HepG2 (cell line): ENCODE results near the gene IQCE. TPM values are rescaled to one million over a fixed set of nuclear protein-coding genes. Genes with fewer than 3 reads are reported as not detected.

Experiments
- ATF7 ChIP-seq, 2 experiments: fragments of 450-650 bp in 1 of 2; sonication (generic) in 1 of 2; formaldehyde crosslinking in 1 of 2; IDR thresholded peaks; 2 replicates each; pipeline versions ENCODE4 v1.4.0 to v1.6.1; 2016 to 2020; ENCODE audit warnings: antibody characterized with exemption in 1 of 2, mild to moderate bottlenecking in 1 of 2, missing genetic modification reagents in 1 of 2
- DR1 ChIP-seq: sonication (generic); formaldehyde crosslinking; IDR thresholded peaks from 2 replicates; pipeline ENCODE4 v1.8.0; 2021; ENCODE audit warnings: mild to moderate bottlenecking, missing genetic modification reagents, inconsistent platforms
- FOXK2 ChIP-seq: fragments of 450-650 bp; IDR thresholded peaks from 2 replicates; pipeline ENCODE4 v1.6.1; 2016
- KDM5A ChIP-seq: fragments of 200-600 bp; sonication (generic); IDR thresholded peaks from 2 replicates; pipeline ENCODE4 v1.7.0; 2018; ENCODE audit warnings: antibody characterized with exemption, mild to moderate bottlenecking, low read length, borderline replicate concordance
- KLF12 ChIP-seq: sonication (generic); formaldehyde crosslinking; IDR thresholded peaks from 2 replicates; pipeline ENCODE4 v1.4.0; 2020; ENCODE audit warnings: missing genetic modification reagents, borderline replicate concordance
- PRMT3 ChIP-seq: sonication (generic); formaldehyde crosslinking; IDR thresholded peaks from 2 replicates; pipeline ENCODE4 v1.8.1; 2022; ENCODE audit warnings: low read depth, mild to moderate bottlenecking, moderate library complexity, missing genetic modification reagents, borderline replicate concordance
- RCOR2 ChIP-seq: IDR thresholded peaks from 2 replicates; pipeline ENCODE4 v1.6.1; 2016; ENCODE audit warnings: missing biosample characterization, missing genetic modification reagents
- SMARCC2 ChIP-seq: fragments of 450-650 bp; IDR thresholded peaks from 2 replicates; pipeline ENCODE4 v1.6.1; 2017; ENCODE audit warnings: antibody characterized with exemption, mild to moderate bottlenecking
- STAG1 ChIP-seq: sonication (generic); formaldehyde crosslinking; IDR thresholded peaks from 2 replicates; pipeline ENCODE4 v1.4.0; 2020; ENCODE audit warnings: missing genetic modification reagents
- SUZ12 ChIP-seq: fragments of 150-350 bp; IDR thresholded peaks from 2 replicates; pipeline ENCODE4 v1.6.1; 2014; ENCODE audit warnings: low read depth, low read length
- TCF12 ChIP-seq, 2 experiments: fragments of 450-650 bp in 1 of 2; sonication (generic) in 1 of 2; formaldehyde crosslinking in 1 of 2; IDR thresholded peaks; 2 replicates each; pipeline versions ENCODE4 v1.6.1 to v1.8.0; 2017 to 2022; ENCODE audit warnings: antibody characterized with exemption in 1 of 2, mild to moderate bottlenecking in 1 of 2, missing genetic modification reagents in 1 of 2, moderate library complexity in 1 of 2
- ZKSCAN5 ChIP-seq: sonication (generic); formaldehyde crosslinking; IDR thresholded peaks from 2 replicates; pipeline ENCODE4 v1.5.1; 2020; ENCODE audit warnings: mild to moderate bottlenecking, missing genetic modification reagents
- ZNF20 ChIP-seq: sonication (generic); formaldehyde crosslinking; IDR thresholded peaks from 2 replicates; pipeline ENCODE4 v1.4.0; 2020; ENCODE audit warnings: mild to moderate bottlenecking, moderate library complexity, missing genetic modification reagents
- ZNF543 ChIP-seq: sonication (generic); formaldehyde crosslinking; IDR thresholded peaks from 2 replicates; pipeline ENCODE4 v1.4.0; 2020; ENCODE audit warnings: mild to moderate bottlenecking, missing genetic modification reagents
- ZNF557 ChIP-seq: sonication (generic); formaldehyde crosslinking; IDR thresholded peaks from 2 replicates; pipeline ENCODE4 v1.4.0; 2020; ENCODE audit warnings: missing genetic modification reagents
- ZNF607 ChIP-seq: sonication (generic); formaldehyde crosslinking; IDR thresholded peaks from 2 replicates; pipeline ENCODE4 v1.5.1; 2020; ENCODE audit warnings: missing genetic modification reagents, mild to moderate bottlenecking, borderline replicate concordance
- ZNF773 ChIP-seq: sonication (generic); formaldehyde crosslinking; IDR thresholded peaks from 2 replicates; pipeline ENCODE4 v1.4.0; 2020; ENCODE audit warnings: missing genetic modification reagents, borderline replicate concordance
- polyA plus RNA-seq, 8 experiments: library from polyadenylated mRNA; depleted of rRNA in 3 of 8; stranded (reverse) in 7 of 8; unstranded in 1 of 8; fragments of >200 nt; fragmentation: Illumina TruSeq in 4 of 8; extraction: Trizol in 4 of 8; gene quantifications; 2 replicates each; pipeline versions ENCODE4 v1.2.1 to v1.2.3, GENCODE V29; 2011 to 2016; ENCODE audit warnings: low read depth in 4 of 8, missing spikeins in 1 of 8, mixed read lengths in 1 of 8; ENCODE audit not compliant: insufficient read depth in 1 of 8
- total RNA-seq, 5 experiments: library from RNA; depleted of rRNA; stranded (reverse); fragments of >200 nt; fragmentation: Illumina TruSeq; extraction: Trizol; gene quantifications; 2 replicates each; pipeline ENCODE4 v1.2.3, GENCODE V29; 2016; ENCODE audit warnings: low read depth in 1 of 5
- TF ChIP-seq, protein P1 (sequence below): sonication (generic); formaldehyde crosslinking; IDR thresholded peaks from 2 replicates; pipeline ENCODE4 v1.4.0; 2020; ENCODE audit warnings: mild to moderate bottlenecking, missing genetic modification reagents
- TF ChIP-seq, protein P2 (sequence below): sonication (generic); formaldehyde crosslinking; IDR thresholded peaks from 2 replicates; pipeline ENCODE4; 2020; ENCODE audit warnings: missing genetic modification reagents, mild to moderate bottlenecking, borderline replicate concordance
- TF ChIP-seq, protein P3 (sequence below): sonication (generic); formaldehyde crosslinking; IDR thresholded peaks from 2 replicates; pipeline ENCODE4 v1.8.1; 2023; ENCODE audit warnings: mild to moderate bottlenecking, inconsistent platforms, moderate library complexity, missing genetic modification reagents, borderline replicate concordance
- TF ChIP-seq, protein P4 (sequence below): sonication (generic); formaldehyde crosslinking; conservative IDR thresholded peaks from 2 replicates; pipeline ENCODE4 v1.4.0; 2020; ENCODE audit warnings: missing genetic modification reagents
- TF ChIP-seq, protein P5 (sequence below): sonication (generic); formaldehyde crosslinking; IDR thresholded peaks from 2 replicates; pipeline ENCODE4 v1.4.0; 2020; ENCODE audit warnings: mild to moderate bottlenecking, low read depth, missing genetic modification reagents

The IQCE gene
- total and polyA plus RNA-seq, 2 of the 13 experiments (the other 11 are each of a cell fraction or from before 2014, with no cell fraction given), result 1.5 to 2.5 TPM

DNA sequence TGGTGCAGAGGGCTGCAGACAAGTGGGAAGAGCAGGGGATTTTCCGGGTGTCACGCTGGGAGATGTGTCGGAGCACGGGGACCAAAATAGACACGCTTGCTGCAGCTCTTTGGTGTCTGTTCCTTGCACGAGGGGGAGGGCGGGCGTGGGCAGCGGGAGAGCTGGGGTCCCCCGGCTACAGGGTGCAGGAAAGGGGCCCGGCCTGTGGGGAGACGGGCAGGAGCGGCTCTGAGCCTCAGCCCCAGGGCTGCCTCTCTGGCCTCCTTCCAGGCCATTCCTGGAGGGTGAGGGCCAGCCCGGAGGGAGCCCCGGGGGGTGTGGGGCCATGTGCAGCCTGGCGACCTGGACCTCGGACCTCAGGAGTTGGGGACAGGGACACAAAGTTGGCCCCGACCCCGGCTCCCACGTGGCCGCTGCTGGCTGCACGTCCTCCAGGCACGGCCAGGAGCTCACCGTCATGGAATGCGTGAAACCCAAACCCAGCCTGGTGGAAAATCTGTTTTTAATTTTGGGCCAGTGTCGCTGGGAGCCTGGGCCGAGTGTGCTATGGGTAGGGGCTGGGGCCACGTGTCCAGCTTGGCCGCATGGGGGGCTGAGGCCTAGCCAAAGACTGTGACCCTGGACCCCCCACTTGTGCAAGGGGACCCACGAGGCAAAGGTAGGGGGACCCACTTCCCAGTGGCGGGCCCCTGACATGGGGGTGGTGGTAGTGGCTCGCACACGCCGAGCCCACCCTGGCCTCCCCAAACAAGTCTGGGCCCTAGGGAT, 79.6 kb downstream of the IQCE start (continued):
- TF ChIP-seq RCOR2 (CRISPR knock-in tag) (peak; percentile 56; the same call in 1 of the 2 replicates), FOXK2 (no peak), TCF12 (IDR thresholded peaks at IDR 0.05) (no peak), TCF12 (CRISPR knock-in tag; IDR thresholded peaks at IDR 0.05) (peak; percentile 89), KDM5A (no peak), STAG1 (CRISPR knock-in tag) (no peak; the same call in 1 of the 2 replicates), DR1 (CRISPR knock-in tag) (0 out of 2 replicates have a peak, but pooled peaks have one; percentile 23), ZNF607 (CRISPR knock-in tag) (peak; percentile 90; the same call in 1 of the 2 replicates), SMARCC2 (no peak), ZNF773 (CRISPR knock-in tag) (peak; percentile 32; the same call in 1 of the 2 replicates), KLF12 (CRISPR knock-in tag) (peak; percentile 92), ZNF20 (CRISPR knock-in tag) (no peak), ZKSCAN5 (CRISPR knock-in tag) (no peak), PRMT3 (peak; percentile 53; the same call in 1 of the 2 replicates), ATF7 (IDR thresholded peaks at IDR 0.05) (no peak), ATF7 (CRISPR knock-in tag; IDR thresholded peaks at IDR 0.05) (peak; percentile 65; the same call in 1 of the 2 replicates), SUZ12 (no peak), ZNF543 (CRISPR knock-in tag) (peak; percentile 91; the same call in 1 of the 2 replicates), ZNF557 (peak; percentile 95)
- TF ChIP-seq, protein P1, sequence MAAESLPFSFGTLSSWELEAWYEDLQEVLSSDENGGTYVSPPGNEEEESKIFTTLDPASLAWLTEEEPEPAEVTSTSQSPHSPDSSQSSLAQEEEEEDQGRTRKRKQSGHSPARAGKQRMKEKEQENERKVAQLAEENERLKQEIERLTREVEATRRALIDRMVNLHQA (CRISPR knock-in tag), result no peak
- TF ChIP-seq, protein P2, sequence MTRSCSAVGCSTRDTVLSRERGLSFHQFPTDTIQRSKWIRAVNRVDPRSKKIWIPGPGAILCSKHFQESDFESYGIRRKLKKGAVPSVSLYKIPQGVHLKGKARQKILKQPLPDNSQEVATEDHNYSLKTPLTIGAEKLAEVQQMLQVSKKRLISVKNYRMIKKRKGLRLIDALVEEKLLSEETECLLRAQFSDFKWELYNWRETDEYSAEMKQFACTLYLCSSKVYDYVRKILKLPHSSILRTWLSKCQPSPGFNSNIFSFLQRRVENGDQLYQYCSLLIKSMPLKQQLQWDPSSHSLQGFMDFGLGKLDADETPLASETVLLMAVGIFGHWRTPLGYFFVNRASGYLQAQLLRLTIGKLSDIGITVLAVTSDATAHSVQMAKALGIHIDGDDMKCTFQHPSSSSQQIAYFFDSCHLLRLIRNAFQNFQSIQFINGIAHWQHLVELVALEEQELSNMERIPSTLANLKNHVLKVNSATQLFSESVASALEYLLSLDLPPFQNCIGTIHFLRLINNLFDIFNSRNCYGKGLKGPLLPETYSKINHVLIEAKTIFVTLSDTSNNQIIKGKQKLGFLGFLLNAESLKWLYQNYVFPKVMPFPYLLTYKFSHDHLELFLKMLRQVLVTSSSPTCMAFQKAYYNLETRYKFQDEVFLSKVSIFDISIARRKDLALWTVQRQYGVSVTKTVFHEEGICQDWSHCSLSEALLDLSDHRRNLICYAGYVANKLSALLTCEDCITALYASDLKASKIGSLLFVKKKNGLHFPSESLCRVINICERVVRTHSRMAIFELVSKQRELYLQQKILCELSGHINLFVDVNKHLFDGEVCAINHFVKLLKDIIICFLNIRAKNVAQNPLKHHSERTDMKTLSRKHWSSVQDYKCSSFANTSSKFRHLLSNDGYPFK (CRISPR knock-in tag), result no peak
- TF ChIP-seq, protein P3, sequence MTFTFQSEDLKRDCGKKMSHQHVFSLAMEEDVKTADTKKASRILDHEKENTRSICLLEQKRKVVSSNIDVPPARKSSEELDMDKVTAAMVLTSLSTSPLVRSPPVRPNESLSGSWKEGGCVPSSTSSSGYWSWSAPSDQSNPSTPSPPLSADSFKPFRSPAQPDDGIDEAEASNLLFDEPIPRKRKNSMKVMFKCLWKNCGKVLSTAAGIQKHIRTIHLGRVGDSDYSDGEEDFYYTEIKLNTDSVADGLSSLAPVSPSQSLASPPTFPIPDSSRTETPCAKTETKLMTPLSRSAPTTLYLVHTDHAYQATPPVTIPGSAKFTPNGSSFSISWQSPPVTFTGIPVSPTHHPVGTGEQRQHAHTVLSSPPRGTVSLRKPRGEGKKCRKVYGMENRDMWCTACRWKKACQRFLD (CRISPR knock-in tag), result no peak
- TF ChIP-seq, protein P4, sequence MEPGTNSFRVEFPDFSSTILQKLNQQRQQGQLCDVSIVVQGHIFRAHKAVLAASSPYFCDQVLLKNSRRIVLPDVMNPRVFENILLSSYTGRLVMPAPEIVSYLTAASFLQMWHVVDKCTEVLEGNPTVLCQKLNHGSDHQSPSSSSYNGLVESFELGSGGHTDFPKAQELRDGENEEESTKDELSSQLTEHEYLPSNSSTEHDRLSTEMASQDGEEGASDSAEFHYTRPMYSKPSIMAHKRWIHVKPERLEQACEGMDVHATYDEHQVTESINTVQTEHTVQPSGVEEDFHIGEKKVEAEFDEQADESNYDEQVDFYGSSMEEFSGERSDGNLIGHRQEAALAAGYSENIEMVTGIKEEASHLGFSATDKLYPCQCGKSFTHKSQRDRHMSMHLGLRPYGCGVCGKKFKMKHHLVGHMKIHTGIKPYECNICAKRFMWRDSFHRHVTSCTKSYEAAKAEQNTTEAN (CRISPR knock-in tag), result peak; percentile 87
- TF ChIP-seq, protein P5, sequence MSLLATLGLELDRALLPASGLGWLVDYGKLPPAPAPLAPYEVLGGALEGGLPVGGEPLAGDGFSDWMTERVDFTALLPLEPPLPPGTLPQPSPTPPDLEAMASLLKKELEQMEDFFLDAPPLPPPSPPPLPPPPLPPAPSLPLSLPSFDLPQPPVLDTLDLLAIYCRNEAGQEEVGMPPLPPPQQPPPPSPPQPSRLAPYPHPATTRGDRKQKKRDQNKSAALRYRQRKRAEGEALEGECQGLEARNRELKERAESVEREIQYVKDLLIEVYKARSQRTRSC, result no peak
